H1 (cell line): ENCODE measurements around the gene C20orf173.

ENCODE experiments used
- BACH1 ChIP-seq: IDR thresholded peaks from 2 replicates; pipeline ENCODE4 v1.6.1; 2012; ENCODE audit warnings: low read length, improper control_type of control experiment
- BRCA1 ChIP-seq: IDR thresholded peaks from 2 replicates; pipeline ENCODE4 v1.6.1; 2012; ENCODE audit warnings: low read depth, low read length, improper control_type of control experiment
- CTCF ChIP-seq, 3 experiments: IDR thresholded peaks; 1 replicate in 2 of 3; 2 replicates in 1 of 3; pipeline versions ENCODE4 v1.5.1 to v1.6.1; 2011; ENCODE audit warnings: low read length in 3 of 3, mild to moderate bottlenecking in 3 of 3, inconsistent platforms in 2 of 3, low read depth in 1 of 3, moderate library complexity in 1 of 3; ENCODE audit not compliant: insufficient read depth in 1 of 3; ENCODE audit errors: control extremely low read depth in 1 of 3
- EP300 ChIP-seq, 2 experiments: IDR thresholded peaks; 1 replicate in 1 of 2; 2 replicates in 1 of 2; pipeline ENCODE4 v1.6.1; 2011 to 2012; ENCODE audit warnings: low read depth in 2 of 2, low read length in 2 of 2, mild to moderate bottlenecking in 2 of 2, borderline replicate concordance in 1 of 2, inconsistent platforms in 1 of 2, moderate library complexity in 1 of 2
- EZH2 ChIP-seq: fragments of 200-600 bp; sonication (generic); IDR thresholded peaks from 2 replicates; pipeline ENCODE4 v1.7.1; 2012; ENCODE audit warnings: low read depth, mild to moderate bottlenecking, moderate library complexity, low read length, inconsistent platforms; ENCODE audit not compliant: severe bottlenecking
- GTF2F1 ChIP-seq: IDR thresholded peaks from 2 replicates; pipeline ENCODE4 v1.6.1; 2012; ENCODE audit warnings: low read depth, low read length, improper control_type of control experiment, borderline replicate concordance
- MAFK ChIP-seq: IDR thresholded peaks from 2 replicates; pipeline ENCODE4 v1.6.1; 2012; ENCODE audit warnings: low read depth, mild to moderate bottlenecking, improper control_type of control experiment, low read length
- POLR2A ChIP-seq, 2 experiments: IDR thresholded peaks; 1 replicate in 1 of 2; 2 replicates in 1 of 2; pipeline ENCODE4 v1.6.1; 2011; ENCODE audit warnings: low read depth in 2 of 2, low read length in 2 of 2, mild to moderate bottlenecking in 2 of 2; ENCODE audit errors: control extremely low read depth in 1 of 2
- POLR2AphosphoS5 ChIP-seq: IDR thresholded peaks from 2 replicates; pipeline ENCODE4 v1.6.1; 2011; ENCODE audit warnings: low read depth, low read length
- SIX5 ChIP-seq: IDR thresholded peaks from 2 replicates; pipeline ENCODE4 v1.6.1; 2011; ENCODE audit warnings: mild to moderate bottlenecking, low read depth, low read length
- TCF12 ChIP-seq: IDR thresholded peaks from 2 replicates; pipeline ENCODE4 v1.6.1; 2011; ENCODE audit warnings: low read depth, mild to moderate bottlenecking, low read length

GRCh38 chr20:35506179-35506578, 23.3 kb downstream of the C20orf173 start:
- no peak for TF ChIP-seq CTCF (IDR thresholded peaks at IDR 0.05; ENCODE audit: control extremely low read depth in 1 of 3, insufficient read depth in 1 of 3, low read depth in 1 of 3, low read length in 3 of 3)
- TF ChIP-seq BACH1: no peak
- no peak for TF ChIP-seq BRCA1
- TF ChIP-seq MAFK: no peak
- TF ChIP-seq EP300 (IDR thresholded peaks at IDR 0.05; ENCODE audit: borderline replicate concordance in 1 of 2, low read depth in 2 of 2, low read length in 2 of 2): no peak
- TF ChIP-seq EZH2: no peak
- no peak for TF ChIP-seq SIX5
- no peak for TF ChIP-seq POLR2A (IDR thresholded peaks at IDR 0.05; ENCODE audit: control extremely low read depth in 1 of 2, low read depth in 2 of 2, low read length in 2 of 2)
- no peak for TF ChIP-seq POLR2AphosphoS5
- TF ChIP-seq TCF12: no peak
- no peak for TF ChIP-seq GTF2F1
